Measurements from ENCODE around the gene ZNF559. TPM values are rescaled to one million over a fixed set of nuclear protein-coding genes. Genes with fewer than 3 reads are reported as not detected.

The ZNF559 gene
- total RNA-seq, 4 donors from 2014 or later = 12.9 to 45.2 (median 20.2) TPM

GRCh38 chr19:9329999-9330398 lies 6.0 kb downstream of the ZNF559 start:
- Histone ChIP-seq H3K9me3 (peaks cover 3 to 100% (median 52%) of the 10 kb centered on the region in 4 donors), H3K4me1 (peaks cover 0 to 5% (median 0%) of the 10 kb centered on the region in 4 donors), H3K4me3 (no peak overlapping the region), H3K36me3 (peaks cover 0 to 99% (median 36%) of the 10 kb centered on the region in 3 donors), H3K27ac (no peak overlapping the region), H3K27me3 (no peaks in the 10 kb centered on the region)
- DNase-seq (ENCODE audit: low spot score in 2 of 2) = no peak
- TF ChIP-seq EP300 (IDR thresholded peaks at IDR 0.05) = no peak
- no peak for TF ChIP-seq CTCF (IDR thresholded peaks at IDR 0.05)
- TF ChIP-seq POLR2A (IDR thresholded peaks at IDR 0.05) = no peak

GRCh38 chr19:9342610-9343304 lies 18.8 kb downstream of the ZNF559 start:
- no peak overlapping the region for H3K4me3 ChIP-seq
- H3K36me3 ChIP-seq = peaks cover 0 to 100% (median 57%) of the 10 kb centered on the region in 3 donors
- 96 to 99% methylated on average over 6 of the region's 6 CpGs for WGBS, 2 donors
- peaks cover 5 to 100% (median 63%) of the 10 kb centered on the region in 4 donors for H3K9me3 ChIP-seq
- H3K27me3 ChIP-seq = no peaks in the 10 kb centered on the region
- H3K4me1 ChIP-seq = no peaks in the 10 kb centered on the region
- TF ChIP-seq CTCF (IDR thresholded peaks at IDR 0.05) (no peak), POLR2A (IDR thresholded peaks at IDR 0.05) (no peak), EP300 (IDR thresholded peaks at IDR 0.05) (no peak)
- H3K27ac ChIP-seq = no peak overlapping the region
- DNase-seq (ENCODE audit: low spot score in 2 of 2) = no peak

- no peak for DNase-seq (ENCODE audit: low spot score in 2 of 2)
- H3K36me3 ChIP-seq = peaks cover 0 to 99% (median 39%) of the 10 kb centered on the region in 3 donors
- H3K4me3 ChIP-seq = no peak overlapping the region
- no peaks in the 10 kb centered on the region for H3K4me1 ChIP-seq
- 97 to 99% methylated on average over 2 of the region's 2 CpGs for WGBS, 2 donors
- no peak overlapping the region for H3K27ac ChIP-seq
- peaks cover 0 to 100% (median 63%) of the 10 kb centered on the region in 4 donors for H3K9me3 ChIP-seq
- TF ChIP-seq POLR2A (IDR thresholded peaks at IDR 0.05) = no peak
- no peak for TF ChIP-seq EP300 (IDR thresholded peaks at IDR 0.05)
- TF ChIP-seq CTCF (IDR thresholded peaks at IDR 0.05) = no peak
- H3K27me3 ChIP-seq = no peaks in the 10 kb centered on the region
Measured at GRCh38 chr19:9345005-9345404, 21.0 kb downstream of the ZNF559 start.

- peaks cover 0 to 99% (median 8%) of the 10 kb centered on the region in 3 donors for H3K36me3 ChIP-seq
- WGBS, 2 donors = 99% methylated on average over 3 of the region's 3 CpGs
- no peaks in the 10 kb centered on the region for H3K27me3 ChIP-seq
- H3K27ac ChIP-seq = no peak overlapping the region
- H3K4me1 ChIP-seq = no peaks in the 10 kb centered on the region
- H3K9me3 ChIP-seq = peaks cover 0 to 100% (median 53%) of the 10 kb centered on the region in 4 donors
- TF ChIP-seq EP300 (IDR thresholded peaks at IDR 0.05) (no peak), POLR2A (IDR thresholded peaks at IDR 0.05) (no peak), CTCF (IDR thresholded peaks at IDR 0.05) (no peak)
- no peak overlapping the region for H3K4me3 ChIP-seq
- no peak for DNase-seq (ENCODE audit: low spot score in 2 of 2)
Measured at GRCh38 chr19:9348253-9348652, 24.3 kb downstream of the ZNF559 start.

GRCh38 chr19:9348671-9349070 lies 24.7 kb downstream of the ZNF559 start:
- Histone ChIP-seq H3K9me3 (peaks cover 0 to 100% (median 52%) of the 10 kb centered on the region in 4 donors), H3K4me1 (no peaks in the 10 kb centered on the region), H3K36me3 (peaks cover 0 to 99% (median 8%) of the 10 kb centered on the region in 3 donors), H3K27me3 (no peaks in the 10 kb centered on the region), H3K27ac (no peak overlapping the region), H3K4me3 (no peak overlapping the region)
- 98% methylated on average over 22 of the region's 22 CpGs for WGBS, 2 donors
- no peak for DNase-seq (ENCODE audit: low spot score in 2 of 2)
- TF ChIP-seq CTCF (IDR thresholded peaks at IDR 0.05) (no peak), EP300 (IDR thresholded peaks at IDR 0.05) (no peak), POLR2A (IDR thresholded peaks at IDR 0.05) (no peak)
